Heart right ventricle (tissue), 16 donors: ENCODE measurements around the gene B4GALT5. TPM values are rescaled to one million over a fixed set of nuclear protein-coding genes. Genes with fewer than 3 reads are reported as not detected.
A peak's percentile ranks its signal among the peaks of the same experiment; 100 is the strongest.

Source experiments
- ATAC-seq, 8 donors: fragments of 200-7000 bp; cut with Tn5 transposase; one replicate each; pipeline ENCODE4 v1.9.1; 2020; ENCODE audit warnings: mild to moderate bottlenecking in 8 of 8, moderate library complexity in 8 of 8, moderate number of reproducible peaks in 1 of 8
- DNase-seq, 2 donors: peaks; one replicate each; pipeline ENCODE4 v3.0.0-alpha.2; 2020
- H3K27ac ChIP-seq, 10 donors: fragments of 200-600 bp; sonication (generic) in 2 of 10; one replicate each; pipeline versions ENCODE4 v1.5.0 to v1.8.0; 2020 to 2022; ENCODE audit warnings: mild to moderate bottlenecking in 3 of 10
- H3K27me3 ChIP-seq, 7 donors: fragments of 200-600 bp; one replicate each; pipeline ENCODE4 v1.8.0; 2021 to 2022; ENCODE audit warnings: mild to moderate bottlenecking in 2 of 7
- H3K36me3 ChIP-seq, 9 donors: fragments of 200-600 bp; sonication (generic) in 1 of 9; one replicate each; pipeline versions ENCODE4 v1.5.0 to v1.8.0; 2020 to 2022; ENCODE audit warnings: mild to moderate bottlenecking in 2 of 9
- H3K4me1 ChIP-seq, 9 donors: fragments of 200-600 bp; sonication (generic) in 1 of 9; one replicate each; pipeline versions ENCODE4 v1.5.0 to v1.8.0; 2020 to 2022; ENCODE audit warnings: mild to moderate bottlenecking in 4 of 9
- H3K4me3 ChIP-seq, 10 donors: fragments of 200-600 bp; sonication (generic) in 2 of 10; one replicate each; pipeline versions ENCODE4 v1.5.0 to v1.8.0; 2020 to 2022; ENCODE audit warnings: mild to moderate bottlenecking in 7 of 10, moderate library complexity in 2 of 10
- H3K9me3 ChIP-seq, 11 donors: fragments of 200-600 bp in 10 of 11; sonication (generic) in 2 of 11; one replicate each; pipeline versions ENCODE4 v1.5.0 to v1.8.0; 2013 to 2022; ENCODE audit warnings: mild to moderate bottlenecking in 2 of 11, control low read depth in 1 of 11, moderate library complexity in 1 of 11
- WGBS, 2 donors: extraction: QIAGEN DNeasy Blood & Tissue Kit; methylation state at CpG; one replicate each; pipeline ENCODE4 v1.1.7; 2013; ENCODE audit warnings: inconsistent platforms in 1 of 2; 5-methylcytosine and 5-hydroxymethylcytosine counted together
- intact Hi-C, 10 donors: fragments of 100-400 bp; cut with DNase I; formaldehyde crosslinking; loops; one replicate each; pipeline versions ENCODE4 v1.11.1 to v1.14.2; 2022
- polyA plus RNA-seq, 2 donors: library from polyadenylated mRNA; stranded (reverse); fragments of 200-250 nt; gene quantifications; one replicate each; pipeline ENCODE4 v1.2.3, GENCODE V29; 2013
- total RNA-seq, 10 donors: library from RNA; stranded (reverse); fragmentation: NEBNext Ultra II Directional in 3 of 10; extraction: Animal tissue kit (Norgen Biotek cat#: 25700) in 3 of 10; gene quantifications; one replicate each; pipeline versions ENCODE4 v1.2.1 to v1.2.4, GENCODE V29; 2021 to 2023
- TF ChIP-seq, protein P1 (sequence below), 9 donors: fragments of 200-600 bp; sonication (generic) in 2 of 9; IDR thresholded peaks; one replicate each; pipeline versions ENCODE4 v1.5.0 to v1.8.0; 2021 to 2022; ENCODE audit warnings: antibody characterized with exemption in 9 of 9, mild to moderate bottlenecking in 5 of 9, moderate library complexity in 1 of 9
- donor health status: Arrhythmogenic right ventricular cardiomyopathy.
- donor health status: ischemic (EF 13 %, LVEDD 7.1; RV severe dilation, severe dysfunction).
- donor health status: healthy with polysubstance abuse.
- donor health status: DM: no; HTN: yes; CAD: no.
- donor health status: DM: no; HTN: no; CAD: no.
- donor health status: ischemic (EF 25% LVEDD 6.9; RV normal size, moderate dysfunction).
- donor health status: ischemic (EF 25% LVEDD 5.7; RV mildly dilated, moderate dysfunction).
- donor health status: healthy.
- donor health status: DM: yes; HTN: yes; CAD: no.
- donor health status: Ischemic cardiomyopathy.
- donor health status: ischemic (EF 35%, LVEDD 5.7; RV mildly dilated, moderate dysfunction).
- donor health status: nonischemic (EF 11% LVEDD 7.7; RV severe dilation, severe dysfunction).
- donor health status: DM: yes; HTN: yes; CAD: no.
- donor health status: PGD.
- donor health status: ischemic (EF 29% LVEDD 5.4; RV normal size, mild dysfunction).
- donor health status: nonischemic (EF 23%, LVEDD 6.1; RV moderate dilation, normal function).

Gene B4GALT5
- total and polyA plus RNA-seq, 12 donors, result 7.4 to 61.6 (median 29.6) TPM

DNA sequence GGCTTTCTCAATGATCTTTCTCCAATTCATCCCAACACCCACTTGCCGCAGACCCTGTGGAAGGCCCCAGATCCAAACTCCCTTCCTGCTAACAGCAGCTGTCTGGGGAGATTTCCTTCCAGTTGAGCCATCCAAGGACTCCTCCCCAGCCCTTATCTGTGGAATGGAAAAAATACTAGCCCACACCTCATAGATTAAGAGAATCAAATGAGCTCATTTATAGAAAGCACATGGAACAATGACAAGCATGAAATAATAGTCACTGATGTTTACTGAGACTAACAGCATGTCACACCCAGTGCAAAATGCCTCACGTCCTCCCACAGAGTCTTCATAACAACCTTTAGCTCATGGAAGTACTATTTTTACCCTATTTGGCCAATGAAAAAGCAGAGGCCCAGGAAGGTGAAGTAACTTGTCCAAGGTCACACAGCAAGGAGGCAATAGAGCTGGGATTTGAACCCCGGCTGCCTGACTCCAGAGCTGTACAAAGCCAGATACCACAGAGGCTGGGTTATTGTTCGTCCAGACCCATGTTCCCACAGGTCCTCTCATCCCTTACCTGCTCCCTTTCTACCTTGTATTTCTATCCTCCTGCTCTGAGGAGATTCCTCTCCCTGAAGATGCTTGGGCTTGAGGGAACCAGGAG is 122.3 kb downstream of the B4GALT5 start:
- Histone ChIP-seq H3K4me3 (no peak overlapping the region), H3K4me1 (peaks cover 5 to 55% (median 40%) of the 10 kb centered on the region in 9 donors), H3K27ac (peak overlapping the region; percentile 6 to 88 (median 78)), H3K27me3 (no peaks in the 10 kb centered on the region), H3K36me3 (no peaks in the 10 kb centered on the region), H3K9me3 (no peaks in the 10 kb centered on the region)
- WGBS, 2 donors, result 46 to 59% methylated on average over 4 of the region's 4 CpGs
- TF ChIP-seq, protein P1, sequence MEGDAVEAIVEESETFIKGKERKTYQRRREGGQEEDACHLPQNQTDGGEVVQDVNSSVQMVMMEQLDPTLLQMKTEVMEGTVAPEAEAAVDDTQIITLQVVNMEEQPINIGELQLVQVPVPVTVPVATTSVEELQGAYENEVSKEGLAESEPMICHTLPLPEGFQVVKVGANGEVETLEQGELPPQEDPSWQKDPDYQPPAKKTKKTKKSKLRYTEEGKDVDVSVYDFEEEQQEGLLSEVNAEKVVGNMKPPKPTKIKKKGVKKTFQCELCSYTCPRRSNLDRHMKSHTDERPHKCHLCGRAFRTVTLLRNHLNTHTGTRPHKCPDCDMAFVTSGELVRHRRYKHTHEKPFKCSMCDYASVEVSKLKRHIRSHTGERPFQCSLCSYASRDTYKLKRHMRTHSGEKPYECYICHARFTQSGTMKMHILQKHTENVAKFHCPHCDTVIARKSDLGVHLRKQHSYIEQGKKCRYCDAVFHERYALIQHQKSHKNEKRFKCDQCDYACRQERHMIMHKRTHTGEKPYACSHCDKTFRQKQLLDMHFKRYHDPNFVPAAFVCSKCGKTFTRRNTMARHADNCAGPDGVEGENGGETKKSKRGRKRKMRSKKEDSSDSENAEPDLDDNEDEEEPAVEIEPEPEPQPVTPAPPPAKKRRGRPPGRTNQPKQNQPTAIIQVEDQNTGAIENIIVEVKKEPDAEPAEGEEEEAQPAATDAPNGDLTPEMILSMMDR (IDR thresholded peaks at IDR 0.05), result no peak
- DNase-seq, result no peak
- intact Hi-C loops, result loop anchor here in 3 of 10 donors (5.0 to 10.0 kb wide), 3 partner anchors 34 to 257 kb away; no protein-coding TSS in a partner anchor
- peak; percentile 61 to 80 (median 73) for ATAC-seq

DNA sequence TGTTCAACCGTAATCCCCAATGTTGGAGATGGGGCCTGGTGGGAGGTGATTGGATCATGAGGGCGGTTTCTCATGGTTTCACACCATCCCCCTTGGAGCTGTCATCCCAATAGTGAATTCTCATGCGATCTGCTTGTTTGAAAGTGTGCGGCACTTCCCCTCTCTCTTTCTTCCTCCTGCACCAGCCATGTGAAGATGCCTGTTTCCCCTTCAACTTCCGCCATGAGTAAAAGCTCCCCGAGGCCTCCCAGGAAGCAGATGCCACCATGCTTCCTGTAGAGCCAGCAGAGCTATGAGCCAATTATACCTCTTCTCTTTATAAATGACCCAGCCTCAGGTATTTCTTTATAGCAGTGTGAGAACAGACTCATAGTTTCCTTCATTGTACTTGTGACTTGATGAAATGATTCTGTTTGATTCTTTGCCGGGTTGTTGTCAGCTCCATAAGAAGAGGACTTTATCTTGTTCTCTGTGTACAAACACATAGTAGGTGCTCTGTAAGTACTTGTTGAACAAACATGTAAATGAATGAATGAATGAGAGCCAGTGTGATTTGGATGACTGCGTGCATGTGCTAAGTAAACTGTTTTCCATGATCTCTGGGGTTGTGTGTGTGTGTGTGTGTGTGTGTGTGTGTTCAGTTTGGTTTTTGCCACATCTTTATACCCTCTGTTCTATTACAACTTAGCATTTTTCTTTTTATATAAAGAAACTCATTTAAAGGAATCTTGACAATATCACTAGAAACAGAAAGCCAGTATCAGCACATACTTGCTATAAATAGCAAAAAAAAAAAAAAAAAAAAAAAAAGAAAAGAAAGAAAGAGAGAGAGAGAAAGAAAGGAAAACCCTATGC is 123.3 kb downstream of the B4GALT5 start:
- Histone ChIP-seq H3K9me3 (no peaks in the 10 kb centered on the region), H3K4me1 (peaks cover 3 to 55% (median 40%) of the 10 kb centered on the region in 9 donors), H3K4me3 (no peak overlapping the region), H3K36me3 (no peaks in the 10 kb centered on the region), H3K27ac (peak overlapping the region in 8 of 10 donors; percentile 6 to 88 (median 82)), H3K27me3 (no peaks in the 10 kb centered on the region)
- ATAC-seq, result no peak
- TF ChIP-seq, protein P1 (IDR thresholded peaks at IDR 0.05), result no peak
- 81% methylated on average over 8 of the region's 8 CpGs for WGBS, 2 donors
- no peak for DNase-seq
- intact Hi-C loops, result loop anchor here in 3 of 10 donors (5.0 to 10.0 kb wide), 3 partner anchors 33 to 256 kb away; no protein-coding TSS in a partner anchor

DNA sequence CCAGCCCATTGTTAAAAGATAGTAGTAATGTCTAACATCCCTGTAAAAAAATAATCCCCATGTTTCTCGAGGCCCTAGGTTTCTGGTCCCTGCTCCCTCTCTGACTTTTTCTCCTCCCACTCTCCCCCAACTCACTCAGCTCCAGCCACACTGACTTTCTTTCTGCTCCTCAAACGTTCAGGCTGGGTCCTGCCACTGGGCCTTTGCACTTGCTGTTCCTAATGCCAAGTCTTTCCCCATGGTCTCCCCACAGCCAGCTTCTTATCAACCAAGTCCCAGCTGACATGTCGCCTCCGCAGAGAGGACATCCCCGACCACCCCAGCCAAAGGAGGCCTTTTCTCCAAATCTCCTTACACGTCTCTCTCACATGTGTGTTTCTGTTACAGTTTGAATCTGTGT is 123.9 kb downstream of the B4GALT5 start:
- Histone ChIP-seq H3K4me1 (peaks cover 3 to 60% (median 38%) of the 10 kb centered on the region in 9 donors), H3K36me3 (no peaks in the 10 kb centered on the region), H3K4me3 (no peak overlapping the region), H3K9me3 (no peaks in the 10 kb centered on the region), H3K27ac (peak overlapping the region in 7 of 10 donors; percentile 4 to 88 (median 84)), H3K27me3 (no peaks in the 10 kb centered on the region)
- WGBS, 2 donors, result 89 to 93% methylated on average over 6 of the region's 6 CpGs
- DNase-seq, result no peak
- intact Hi-C loops, result loop anchor here in 3 of 10 donors (5.0 to 10.0 kb wide), 3 partner anchors 32 to 255 kb away; no protein-coding TSS in a partner anchor
- no peak for ATAC-seq
- TF ChIP-seq, protein P1 (IDR thresholded peaks at IDR 0.05), result no peak

DNA sequence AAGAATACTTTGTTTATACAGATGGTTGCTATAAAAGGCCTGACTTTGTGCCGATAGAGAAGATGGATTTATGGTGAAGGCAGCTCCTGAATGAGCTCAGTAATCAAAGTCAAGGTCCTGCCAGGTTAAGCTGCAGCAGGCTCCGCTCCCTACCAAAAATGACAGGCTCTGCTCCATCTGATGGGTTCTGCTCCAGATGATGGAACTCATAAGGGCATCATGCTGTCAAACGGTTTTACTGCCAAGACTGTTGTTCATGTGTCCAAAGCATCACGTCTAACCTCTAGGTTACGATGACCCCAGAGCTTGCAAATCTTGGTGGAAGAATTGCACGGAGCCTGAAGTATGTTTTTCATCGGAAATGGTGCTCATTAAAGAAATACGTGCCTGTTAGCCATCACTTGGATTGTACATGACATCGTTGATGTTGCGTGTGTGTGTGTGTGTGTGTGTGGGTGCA is 126.5 kb downstream of the B4GALT5 start:
- Histone ChIP-seq H3K4me3 (no peak overlapping the region), H3K27ac (peak overlapping the region in 8 of 10 donors; percentile 13 to 88 (median 69)), H3K27me3 (no peaks in the 10 kb centered on the region), H3K36me3 (no peaks in the 10 kb centered on the region), H3K9me3 (peaks cover 0 to 12% (median 6%) of the 10 kb centered on the region in 11 donors), H3K4me1 (peaks cover 7 to 62% (median 33%) of the 10 kb centered on the region in 9 donors)
- WGBS, 2 donors, result 62 to 63% methylated on average over 10 of the region's 10 CpGs
- intact Hi-C loops, result loop anchor here in 1 of 10 donors (5.0 kb wide), 1 partner anchor 35 kb away; no protein-coding TSS in a partner anchor
- ATAC-seq (peak in 2 of 8 donors; percentile 1 to 4), DNase-seq (no peak)
- TF ChIP-seq, protein P1 (IDR thresholded peaks at IDR 0.05), result no peak
